ENCODE data around the gene GTF2A1L. TPM values are rescaled to one million over a fixed set of nuclear protein-coding genes. Genes with fewer than 3 reads are reported as not detected.

GTF2A1L gene
- total RNA-seq, 2 experiments from 2014 or later: not detected

DNA sequence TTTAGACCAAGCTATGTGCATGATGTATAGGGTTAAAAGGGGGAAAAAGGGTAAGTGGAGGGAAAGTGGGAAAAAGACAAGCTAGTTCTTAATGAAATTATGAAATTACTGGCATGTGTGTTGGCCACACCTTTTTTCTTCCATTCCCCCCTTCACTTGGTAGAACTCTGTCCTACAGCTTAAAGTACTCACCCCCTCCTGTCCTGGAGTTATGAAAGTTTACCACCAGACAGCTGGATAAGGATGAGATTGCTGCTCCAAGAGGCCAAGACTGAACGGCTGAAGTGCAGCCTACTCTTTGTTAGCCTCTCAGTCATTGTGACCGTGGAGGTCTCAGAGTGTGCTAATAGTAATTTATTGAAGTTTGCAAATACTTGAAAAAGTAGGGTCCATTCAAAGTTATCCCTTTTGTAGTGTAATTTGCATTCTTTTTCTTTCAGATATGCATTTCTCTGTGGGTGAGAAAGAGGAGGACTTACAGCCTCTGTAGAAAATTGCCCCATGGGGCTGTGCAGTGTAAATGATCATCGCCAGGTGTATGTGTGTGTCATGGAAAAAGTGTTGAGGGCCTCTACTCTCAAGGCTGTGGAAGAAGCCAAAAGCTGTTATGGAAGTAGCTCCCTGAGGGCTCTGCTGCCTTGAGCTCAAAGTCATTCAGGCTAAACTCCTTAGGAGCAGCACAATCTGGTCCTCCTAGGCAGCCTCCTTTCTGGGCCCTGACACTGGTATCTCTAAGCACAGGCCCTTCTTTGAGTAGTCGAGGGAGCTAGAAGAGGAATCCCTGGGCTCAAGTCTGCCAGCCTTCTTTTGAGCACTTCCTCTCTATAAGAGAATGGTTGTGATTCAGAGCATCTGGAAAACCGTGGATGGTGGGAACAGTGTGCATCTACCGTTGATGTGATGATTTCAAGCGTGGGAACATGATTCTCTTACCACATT, 91.7 kb downstream of the GTF2A1L start:
- ChIA-PET CTCF (no interaction called here), POLR2A (no interaction called here)
- H3K36me3 Mint-ChIP-seq (ENCODE audit: low read depth): no peaks in the 10 kb centered on the region
- H3K9me3 Mint-ChIP-seq (ENCODE audit: low read depth): no peaks in the 10 kb centered on the region
- DNase-seq (no peak), ATAC-seq (no peak)
- H3K27ac Mint-ChIP-seq: no peak overlapping the region
- peaks cover 6% of the 10 kb centered on the region for H3K4me1 Mint-ChIP-seq
- peaks cover 8% of the 10 kb centered on the region for H3K27me3 Mint-ChIP-seq
- H3K4me3 Mint-ChIP-seq: no peak overlapping the region
- intact Hi-C loops (cut with DNase I, micrococcal nuclease): no loop called here

GRCh38 chr2:48711343-48711742, 93.7 kb downstream of the GTF2A1L start:
- CTCF ChIA-PET: no interaction called here
- DNase-seq (no peak), ATAC-seq (no peak)
- intact Hi-C loops (cut with DNase I, micrococcal nuclease): no loop called here
- Mint-ChIP-seq H3K36me3 (ENCODE audit: low read depth) (no peaks in the 10 kb centered on the region), H3K9me3 (ENCODE audit: low read depth) (no peaks in the 10 kb centered on the region), H3K27me3 (peaks cover 8% of the 10 kb centered on the region), H3K4me3 (no peak overlapping the region), H3K4me1 (peaks cover 6% of the 10 kb centered on the region), H3K27ac (no peak overlapping the region)
- POLR2A ChIA-PET: no interaction called here

DNA sequence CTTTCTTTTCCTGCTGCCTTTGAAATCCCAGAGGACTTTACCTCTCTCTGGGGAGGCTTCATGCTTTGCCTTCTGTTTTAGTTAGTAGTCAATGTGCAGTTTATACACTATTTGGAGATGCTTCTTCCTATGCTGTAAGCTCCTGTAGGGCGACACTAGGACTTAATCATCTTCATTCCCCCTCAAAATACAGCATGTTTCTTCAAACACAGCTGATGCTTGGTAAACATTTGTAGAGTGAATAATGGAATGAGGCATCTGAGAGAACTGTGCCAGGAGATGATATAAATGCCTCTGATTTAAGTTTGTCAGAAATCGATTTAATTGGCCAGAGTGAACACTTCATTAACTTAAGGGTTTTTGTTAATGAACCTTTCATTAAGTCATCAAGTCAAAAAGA, 94.5 kb downstream of the GTF2A1L start:
- no peak for ATAC-seq
- ChIA-PET POLR2A (no interaction called here), CTCF (no interaction called here)
- Mint-ChIP-seq H3K4me3 (no peak overlapping the region), H3K4me1 (peaks cover 6% of the 10 kb centered on the region), H3K27ac (no peak overlapping the region), H3K36me3 (ENCODE audit: low read depth) (no peaks in the 10 kb centered on the region), H3K27me3 (peaks cover 8% of the 10 kb centered on the region), H3K9me3 (ENCODE audit: low read depth) (no peaks in the 10 kb centered on the region)
- intact Hi-C loops (cut with DNase I, micrococcal nuclease): no loop called here
- no peak for DNase-seq

- POLR2A ChIA-PET: interaction anchor here (0.5 kb wide), 1 partner anchor 215 kb away, joined by 4 read pairs; no protein-coding TSS in a partner anchor
- peaks cover 8% of the 10 kb centered on the region for H3K27me3 Mint-ChIP-seq
- H3K9me3 Mint-ChIP-seq (ENCODE audit: low read depth): no peaks in the 10 kb centered on the region
- no peaks in the 10 kb centered on the region for H3K36me3 Mint-ChIP-seq (ENCODE audit: low read depth)
- ATAC-seq (no peak), DNase-seq (no peak)
- peaks cover 6% of the 10 kb centered on the region for H3K4me1 Mint-ChIP-seq
- H3K4me3 Mint-ChIP-seq: no peak overlapping the region
- no peak overlapping the region for H3K27ac Mint-ChIP-seq
- intact Hi-C loops (cut with DNase I, micrococcal nuclease): no loop called here
- CTCF ChIA-PET: no interaction called here
These were observed 96.0 kb downstream of the GTF2A1L start for GRCh38 chr2:48713647-48714046.

DNA sequence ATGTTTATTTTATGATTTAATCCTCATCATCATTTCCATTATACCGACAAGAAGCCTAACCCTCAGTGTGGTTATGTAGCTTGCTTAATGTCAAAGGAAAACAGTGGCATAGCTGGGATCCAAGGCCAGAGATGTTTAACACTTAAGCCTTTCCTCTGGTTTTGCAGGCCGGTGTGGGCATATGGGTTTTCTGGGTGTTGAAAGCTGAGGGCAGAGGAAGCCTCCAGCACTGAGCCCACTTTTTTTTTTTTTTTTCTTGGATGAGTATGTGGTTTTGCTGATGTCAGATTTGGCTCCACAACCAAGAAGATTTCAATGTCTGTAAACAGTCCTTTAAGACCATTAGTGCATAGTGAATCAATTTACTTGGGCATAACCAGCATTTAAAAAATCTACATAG, 96.6 kb downstream of the GTF2A1L start:
- ATAC-seq: no peak
- H3K4me1 Mint-ChIP-seq: peaks cover 6% of the 10 kb centered on the region
- no peak for DNase-seq
- no peaks in the 10 kb centered on the region for H3K9me3 Mint-ChIP-seq (ENCODE audit: low read depth)
- no peak overlapping the region for H3K27ac Mint-ChIP-seq
- intact Hi-C loops (cut with DNase I, micrococcal nuclease): no loop called here
- peaks cover 8% of the 10 kb centered on the region for H3K27me3 Mint-ChIP-seq
- H3K36me3 Mint-ChIP-seq (ENCODE audit: low read depth): no peaks in the 10 kb centered on the region
- CTCF ChIA-PET: interaction anchor here (0.6 kb wide), 1 partner anchor 1242 kb away, joined by 5 read pairs; no protein-coding TSS in a partner anchor
- POLR2A ChIA-PET: no interaction called here
- no peak overlapping the region for H3K4me3 Mint-ChIP-seq

GRCh38 chr2:48715042-48715899, 97.6 kb downstream of the GTF2A1L start:
- intact Hi-C loops (cut with DNase I, micrococcal nuclease): no loop called here
- H3K4me3 Mint-ChIP-seq: no peak overlapping the region
- CTCF ChIA-PET: interaction anchor here (1.1 kb wide), 1 partner anchor 9 kb away, joined by 3 read pairs; no protein-coding TSS in a partner anchor
- POLR2A ChIA-PET: no interaction called here
- H3K36me3 Mint-ChIP-seq (ENCODE audit: low read depth): no peaks in the 10 kb centered on the region
- H3K27ac Mint-ChIP-seq: no peak overlapping the region
- peaks cover 10% of the 10 kb centered on the region for H3K27me3 Mint-ChIP-seq
- H3K9me3 Mint-ChIP-seq (ENCODE audit: low read depth): no peaks in the 10 kb centered on the region
- no peak for ATAC-seq
- no peak for DNase-seq
- H3K4me1 Mint-ChIP-seq: peaks cover 6% of the 10 kb centered on the region

DNA sequence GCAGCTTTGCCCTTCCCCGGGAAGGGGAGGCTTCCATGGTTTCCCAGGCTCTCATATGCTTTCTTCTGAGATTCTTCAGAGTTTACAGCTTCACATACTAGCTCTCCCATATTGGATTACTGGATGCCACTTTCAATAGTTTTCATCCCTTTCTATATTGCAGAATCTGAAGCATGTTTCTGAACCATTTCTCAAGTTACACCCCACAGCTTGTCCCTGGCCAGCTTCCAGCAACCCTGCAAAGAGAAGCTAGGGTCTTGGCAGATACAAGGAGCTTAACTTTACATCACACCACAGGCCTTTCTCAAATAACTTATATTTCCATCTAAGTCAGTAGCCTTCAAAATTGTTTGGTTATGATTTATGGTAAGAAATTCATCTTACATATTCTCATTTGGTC, 98.3 kb downstream of the GTF2A1L start:
- CTCF ChIA-PET: interaction anchor here (1.1 kb wide), 1 partner anchor 9 kb away, joined by 3 read pairs; no protein-coding TSS in a partner anchor
- DNase-seq: no peak
- intact Hi-C loops (cut with DNase I, micrococcal nuclease): no loop called here

DNA sequence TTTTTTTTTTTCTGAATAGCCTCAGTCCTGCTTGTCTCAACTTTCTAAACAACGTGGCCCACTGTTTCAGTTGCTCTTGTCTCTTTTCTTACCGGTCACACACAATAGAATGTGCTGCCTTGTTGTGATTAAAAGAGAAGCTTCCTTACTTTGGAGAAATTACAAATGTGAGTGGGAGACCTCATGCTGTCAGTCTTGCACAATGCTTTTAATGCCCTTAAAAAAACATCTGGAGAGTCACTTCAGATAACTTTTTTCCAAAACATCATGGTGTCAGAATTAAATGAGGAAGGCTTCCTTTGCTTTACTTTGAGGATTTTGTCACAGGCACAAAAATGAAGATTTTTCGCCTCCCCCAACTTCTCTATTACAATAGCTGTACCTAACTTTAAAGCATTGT, 100.2 kb downstream of the GTF2A1L start:
- ChIA-PET CTCF (interaction anchor here (0.7 kb wide), 1 partner anchor 182 kb away, joined by 5 read pairs; no protein-coding TSS in a partner anchor), POLR2A (interaction anchor here (0.8 kb wide), 1 partner anchor 11 kb away, joined by 4 read pairs; no protein-coding TSS in a partner anchor)
- Mint-ChIP-seq H3K27ac (no peak overlapping the region), H3K4me3 (no peak overlapping the region), H3K4me1 (peaks cover 6% of the 10 kb centered on the region), H3K9me3 (ENCODE audit: low read depth) (no peaks in the 10 kb centered on the region), H3K36me3 (ENCODE audit: low read depth) (no peaks in the 10 kb centered on the region), H3K27me3 (peaks cover 10% of the 10 kb centered on the region)
- ATAC-seq (no peak), DNase-seq (no peak)
- intact Hi-C loops (cut with DNase I, micrococcal nuclease): no loop called here

More for the DNA sequence above, 98.3 kb downstream of the GTF2A1L start:
- no peaks in the 10 kb centered on the region for H3K9me3 Mint-ChIP-seq (ENCODE audit: low read depth)
- no peak for ATAC-seq
- no peak overlapping the region for H3K4me3 Mint-ChIP-seq
- POLR2A ChIA-PET: no interaction called here
- H3K27me3 Mint-ChIP-seq: peaks cover 11% of the 10 kb centered on the region
- no peaks in the 10 kb centered on the region for H3K36me3 Mint-ChIP-seq (ENCODE audit: low read depth)
- H3K27ac Mint-ChIP-seq: no peak overlapping the region
- H3K4me1 Mint-ChIP-seq: peaks cover 6% of the 10 kb centered on the region

DNA sequence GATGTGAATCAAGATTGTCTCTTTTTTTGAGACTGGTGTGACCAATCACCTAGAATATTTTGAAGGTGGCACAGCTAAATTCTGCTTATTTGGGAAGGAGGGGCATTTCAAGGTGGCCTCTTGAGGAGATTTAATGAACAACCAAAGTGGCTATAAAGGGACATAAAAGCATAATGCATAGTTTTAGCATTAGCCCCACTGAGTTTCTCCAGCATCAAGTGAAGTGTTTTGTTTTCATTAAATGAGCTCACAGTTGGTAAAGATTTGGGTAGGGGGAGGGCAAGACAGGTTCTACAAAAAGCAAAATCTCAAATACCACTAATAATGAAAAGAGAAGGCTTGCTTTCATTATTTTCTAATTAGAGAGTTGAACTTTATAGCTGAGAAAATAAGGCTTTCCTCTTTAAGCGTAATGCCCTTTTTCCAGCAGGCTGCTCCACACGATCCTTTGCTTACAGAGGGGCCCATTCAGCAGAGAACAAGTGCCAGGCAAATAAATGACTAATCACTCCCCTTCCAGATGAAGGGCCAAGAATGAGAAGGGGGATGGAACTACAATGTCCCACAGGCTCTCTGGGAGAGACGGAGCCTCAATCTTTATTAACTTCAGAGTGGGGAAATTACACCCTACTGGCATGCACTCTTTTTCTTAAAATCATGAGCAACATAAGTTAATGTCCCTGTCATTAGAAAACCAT, 102.0 kb downstream of the GTF2A1L start:
- Mint-ChIP-seq H3K27ac (no peak overlapping the region), H3K4me1 (no peaks in the 10 kb centered on the region), H3K36me3 (ENCODE audit: low read depth) (no peaks in the 10 kb centered on the region), H3K27me3 (peaks cover 5% of the 10 kb centered on the region), H3K9me3 (ENCODE audit: low read depth) (no peaks in the 10 kb centered on the region), H3K4me3 (no peak overlapping the region)
- CTCF ChIA-PET: no interaction called here
- ATAC-seq: no peak
- POLR2A ChIA-PET: no interaction called here
- DNase-seq: no peak
- intact Hi-C loops (cut with DNase I, micrococcal nuclease): no loop called here

GRCh38 chr2:48721158-48721557, 103.5 kb downstream of the GTF2A1L start:
- ChIA-PET POLR2A (no interaction called here), CTCF (interaction anchor here (0.8 kb wide), 1 partner anchor 10 kb away, joined by 3 read pairs; no protein-coding TSS in a partner anchor)
- DNase-seq (no peak), ATAC-seq (no peak)
- no peaks in the 10 kb centered on the region for H3K9me3 Mint-ChIP-seq (ENCODE audit: low read depth)
- no peak overlapping the region for H3K27ac Mint-ChIP-seq
- intact Hi-C loops (cut with DNase I, micrococcal nuclease): no loop called here
- no peaks in the 10 kb centered on the region for H3K4me1 Mint-ChIP-seq
- H3K27me3 Mint-ChIP-seq: peaks cover 5% of the 10 kb centered on the region
- no peaks in the 10 kb centered on the region for H3K36me3 Mint-ChIP-seq (ENCODE audit: low read depth)
- H3K4me3 Mint-ChIP-seq: no peak overlapping the region

GRCh38 chr2:48722391-48722790, 104.7 kb downstream of the GTF2A1L start:
- Mint-ChIP-seq H3K4me3 (no peak overlapping the region), H3K9me3 (ENCODE audit: low read depth) (no peaks in the 10 kb centered on the region), H3K27me3 (peaks cover 5% of the 10 kb centered on the region), H3K27ac (no peak overlapping the region), H3K36me3 (ENCODE audit: low read depth) (no peaks in the 10 kb centered on the region), H3K4me1 (no peaks in the 10 kb centered on the region)
- ChIA-PET CTCF (no interaction called here), POLR2A (no interaction called here)
- DNase-seq (no peak), ATAC-seq (no peak)
- intact Hi-C loops (cut with DNase I, micrococcal nuclease): no loop called here
